Right ventricle myocardium inferior (tissue), 1 donor: Measurements from ENCODE around the gene DNAH17. TPM values are rescaled to one million over a fixed set of nuclear protein-coding genes. Genes with fewer than 3 reads are reported as not detected.
"Not testable (repeated sequence)": the region's sequence is repeated elsewhere in the genome, so short reads cannot be mapped to it uniquely, and the experiment has no call there.

Experiments
- ATAC-seq: fragments of 200-7000 bp; cut with Tn5 transposase; one replicate; pipeline ENCODE4 v1.9.1; 2020; ENCODE audit warnings: mild to moderate bottlenecking, moderate library complexity
- DNase-seq: peaks from one replicate; pipeline ENCODE4 v3.0.0; 2021; ENCODE audit errors: missing footprints
- intact Hi-C: fragments of 100-400 bp; cut with DNase I; formaldehyde crosslinking; loops from one replicate; pipeline ENCODE4 v1.11.0; 2022
- total RNA-seq: library from RNA; stranded (reverse); fragmentation: NEBNext Ultra II Directional; extraction: Animal tissue kit (Norgen Biotek cat#: 25700); gene quantifications from one replicate; pipeline ENCODE4 v1.2.1, GENCODE V29; 2021
- donor health status: DM: no; HTN: yes; CAD: no; lungs with severe emphysema.

DNAH17 gene
- total RNA-seq, 1 donor from 2014 or later, result not detected

GRCh38 chr17:78477913-78478756 is 99.1 kb downstream of the DNAH17 start:
- ATAC-seq, result no peak
- no peak for DNase-seq
- intact Hi-C loops, result no loop called here

DNA sequence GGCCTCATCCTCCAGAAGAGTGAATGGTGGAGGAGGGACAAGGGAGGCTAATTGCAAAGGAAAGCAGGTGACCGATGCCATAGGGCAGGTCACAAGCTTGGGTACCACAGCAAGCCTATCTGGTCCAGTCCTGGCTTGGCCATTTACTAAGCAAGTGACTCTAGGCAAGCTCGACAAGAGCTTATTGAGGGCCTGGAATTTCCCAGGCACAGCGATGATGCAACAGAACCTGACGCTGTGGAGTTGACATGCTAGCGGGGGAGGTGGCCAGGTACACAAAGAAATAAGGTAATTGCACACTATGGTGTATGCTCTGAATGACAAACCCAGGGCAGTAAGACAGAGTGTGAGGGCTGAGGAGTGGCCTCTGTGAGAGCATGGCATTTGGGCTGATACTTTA is 100.2 kb downstream of the DNAH17 start:
- intact Hi-C loops, result no loop called here
- DNase-seq (no peak), ATAC-seq (no peak)

- no peak for ATAC-seq
- intact Hi-C loops, result no loop called here
- DNase-seq, result no peak
These were observed 101.0 kb downstream of the DNAH17 start for GRCh38 chr17:78476149-78476548.

GRCh38 chr17:78475211-78475610 is 102.0 kb downstream of the DNAH17 start:
- DNase-seq, result no peak
- intact Hi-C loops, result no loop called here
- ATAC-seq, result no peak

DNA sequence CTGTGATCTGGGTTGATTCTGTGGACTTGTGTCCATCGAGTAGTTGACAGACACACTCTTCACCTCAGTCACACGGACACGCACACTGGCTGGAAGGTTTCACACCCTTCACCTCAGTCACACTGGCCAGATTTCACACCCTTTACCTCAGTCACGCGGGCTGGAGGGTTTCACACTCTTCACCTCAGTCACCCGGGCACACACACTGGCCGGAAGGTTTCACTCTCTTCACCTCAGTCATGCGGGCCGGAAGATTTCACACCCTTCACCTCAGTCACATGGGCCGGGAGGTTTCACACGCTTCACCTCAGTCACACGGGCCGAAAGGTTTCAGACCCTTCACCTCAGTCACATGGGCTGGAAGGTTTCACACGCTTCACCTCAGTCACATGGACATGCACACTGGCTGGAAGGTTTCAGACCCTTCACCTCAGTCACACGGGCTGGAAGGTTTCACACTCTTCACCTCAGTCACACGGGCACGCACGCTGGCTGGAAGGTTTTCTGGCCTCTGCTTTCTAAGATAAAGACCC is 102.5 kb downstream of the DNAH17 start:
- DNase-seq, result no peak
- ATAC-seq, result no peak
- intact Hi-C loops, result no loop called here

DNA sequence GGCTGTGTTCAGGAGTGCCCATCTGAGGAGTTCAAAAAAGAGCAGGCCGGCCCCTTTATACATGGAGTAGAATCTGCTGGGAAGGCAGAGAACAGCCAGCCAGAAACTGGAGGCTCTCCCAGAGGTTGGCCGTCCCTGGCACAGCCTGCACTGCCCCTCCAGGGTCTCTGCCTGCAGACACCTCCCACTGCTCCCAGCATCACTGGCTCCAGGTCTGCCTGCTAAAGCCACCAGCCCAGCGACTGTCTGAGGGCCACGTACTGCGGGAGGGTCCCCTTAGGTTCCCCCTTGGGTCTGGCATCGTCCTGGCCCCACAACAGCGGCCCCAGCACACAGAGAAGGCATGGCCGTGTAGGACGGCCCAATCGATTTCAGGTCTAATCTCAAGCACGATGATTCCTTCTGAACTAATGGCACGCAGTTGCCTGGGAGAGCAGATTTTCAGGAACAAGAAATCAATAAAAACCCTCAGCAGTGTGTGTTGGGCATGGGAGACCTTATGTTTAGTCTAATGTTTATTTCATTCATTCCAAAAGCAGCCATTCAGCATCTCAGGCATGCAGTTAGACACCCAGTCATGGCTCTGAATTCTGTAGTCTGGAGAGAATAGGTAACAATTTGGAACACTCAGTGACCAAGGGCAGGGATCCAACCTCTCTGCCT is 103.1 kb downstream of the DNAH17 start:
- intact Hi-C loops, result no loop called here
- ATAC-seq (no peak), DNase-seq (no peak)

GRCh38 chr17:78472035-78472905 is 104.9 kb downstream of the DNAH17 start:
- intact Hi-C loops, result no loop called here
- ATAC-seq (no peak), DNase-seq (no peak)

- ATAC-seq, result no peak
- no peak for DNase-seq
- intact Hi-C loops, result no loop called here
These were observed 105.6 kb downstream of the DNAH17 start for GRCh38 chr17:78471635-78472034.

GRCh38 chr17:78469443-78469842 is 107.8 kb downstream of the DNAH17 start:
- ATAC-seq (no peak), DNase-seq (no peak)
- intact Hi-C loops, result no loop called here

- intact Hi-C loops, result no loop called here
- ATAC-seq (no peak), DNase-seq (no peak)
These were observed 108.8 kb downstream of the DNAH17 start for GRCh38 chr17:78468366-78468765.

- ATAC-seq (no peak), DNase-seq (no peak)
- intact Hi-C loops, result no loop called here
These were observed 110.1 kb downstream of the DNAH17 start for GRCh38 chr17:78466786-78467715.

DNA sequence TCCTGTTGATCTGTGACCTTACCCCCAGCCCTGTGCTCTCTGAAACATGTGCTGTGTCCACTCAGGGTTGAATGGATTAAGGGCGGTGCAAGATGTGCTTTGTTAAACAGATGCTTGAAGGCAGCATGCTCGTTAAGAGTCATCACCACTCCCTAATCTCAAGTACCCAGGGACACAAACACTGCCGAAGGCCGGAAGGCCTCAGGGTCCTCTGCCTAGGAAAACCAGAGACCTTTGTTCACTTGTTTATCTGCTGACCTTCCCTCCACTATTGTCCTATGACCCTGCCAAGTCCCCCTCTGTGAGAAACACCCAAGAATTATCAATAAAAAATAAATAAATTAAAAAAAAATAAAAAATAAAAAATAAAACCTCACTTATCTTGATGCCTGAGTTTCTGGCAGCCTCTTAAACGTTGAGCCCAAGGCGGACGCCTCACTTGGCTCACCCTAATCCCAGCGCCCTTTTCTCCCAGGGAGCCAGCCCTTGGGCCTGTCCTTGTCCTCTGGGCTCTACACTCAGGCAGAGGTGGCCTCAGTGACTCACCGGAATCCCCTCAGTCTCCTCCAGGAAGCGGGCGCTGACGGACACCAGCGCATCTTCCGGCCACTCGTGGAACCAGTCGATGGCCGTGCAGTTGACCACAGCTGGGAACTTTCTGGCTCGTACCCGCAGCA is 110.9 kb downstream of the DNAH17 start:
- intact Hi-C loops, ATAC-seq, DNase-seq: not testable (repeated sequence)

GRCh38 chr17:78462148-78462547 is 115.0 kb downstream of the DNAH17 start:
- ATAC-seq (no peak), DNase-seq (no peak)
- intact Hi-C loops, result no loop called here

GRCh38 chr17:78461799-78462053 is 115.5 kb downstream of the DNAH17 start:
- ATAC-seq, result no peak
- no peak for DNase-seq
- intact Hi-C loops, result no loop called here

GRCh38 chr17:78460951-78461798 is 116.0 kb downstream of the DNAH17 start:
- intact Hi-C loops, result no loop called here
- ATAC-seq, result no peak

DNA sequence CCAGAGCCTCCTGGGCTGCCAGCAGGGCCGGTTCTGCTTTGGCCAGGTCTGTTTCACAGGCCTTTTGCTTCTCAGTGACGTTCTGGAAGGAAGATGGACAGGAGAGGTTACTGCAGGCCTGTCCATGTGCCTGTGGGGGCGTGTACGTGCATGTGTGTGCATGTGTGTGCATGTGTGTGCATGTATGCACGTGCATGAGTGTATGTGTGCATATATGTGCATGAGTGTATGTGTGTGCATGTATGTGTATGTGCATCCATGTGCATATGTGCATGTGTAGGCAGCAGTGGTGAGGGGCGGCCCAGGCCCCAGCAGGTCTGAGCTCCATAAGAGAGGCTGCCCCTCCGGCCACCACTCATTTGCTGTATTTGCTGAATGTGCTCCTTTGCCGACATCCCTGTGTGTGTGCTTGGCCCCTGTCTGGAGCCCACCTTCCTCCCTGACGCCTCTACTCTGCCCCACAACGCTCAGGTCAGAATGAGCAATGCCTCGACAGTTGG is 117.0 kb downstream of the DNAH17 start:
- intact Hi-C loops, result no loop called here
- DNase-seq (no peak), ATAC-seq (no peak)

More at GRCh38 chr17:78460951-78461798, 116.0 kb downstream of the DNAH17 start:
- DNase-seq, result no peak

DNA sequence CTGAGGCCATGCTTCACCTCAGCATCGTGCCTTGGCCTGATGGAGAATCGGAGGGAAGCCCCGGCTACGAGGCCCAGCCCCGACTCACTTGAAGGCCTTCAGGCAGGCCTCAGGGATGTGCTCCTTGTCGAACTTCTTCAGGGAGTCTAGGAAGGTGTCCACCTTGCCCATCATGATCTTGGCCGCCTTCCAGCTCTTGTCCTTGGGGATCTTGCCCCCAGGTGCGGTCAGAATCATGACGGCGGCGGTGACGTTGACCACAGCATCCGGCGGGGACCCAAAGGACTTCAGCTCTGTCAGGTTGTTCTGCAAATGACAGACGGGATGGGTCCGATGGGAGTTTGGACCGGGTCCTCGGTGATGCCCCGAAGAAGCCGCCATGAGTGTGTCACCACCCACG is 117.5 kb downstream of the DNAH17 start:
- DNase-seq, result no peak
- ATAC-seq, result no peak
- intact Hi-C loops, result no loop called here
